HUDEP-2 (cell line): Measurements from ENCODE around the gene GALNT18.

ENCODE experiments used
- DNase-seq, 76 experiments: peaks; one replicate each; lab custom pipeline; 2025; ENCODE audit not compliant: unreplicated experiment in 76 of 76; lab: John Stamatoyannopoulos, UW

The GALNT18 gene

GRCh38 chr11:11534981-11535380 lies 86.8 kb downstream of the GALNT18 start:
- DNase-seq: no peak

DNA sequence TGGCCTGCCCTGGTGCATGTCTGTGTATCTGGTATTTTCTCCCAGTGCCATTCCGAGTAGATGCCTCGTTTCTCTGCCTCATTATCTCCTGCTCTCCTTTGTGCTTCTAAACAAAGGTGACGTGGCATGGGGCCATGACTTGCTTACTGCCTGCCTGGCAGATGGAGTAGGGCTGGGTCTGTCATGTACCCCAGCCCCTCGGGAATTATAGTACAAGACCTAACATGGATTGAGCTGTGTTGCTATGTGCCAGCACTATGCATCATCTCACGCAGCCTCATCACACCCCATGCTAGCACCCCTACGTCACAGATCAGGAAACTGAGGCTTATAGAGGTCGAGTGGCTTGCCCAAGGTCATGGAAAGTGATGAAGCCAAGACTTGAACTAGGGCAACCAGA lies 88.1 kb downstream of the GALNT18 start:
- no peak for DNase-seq

DNA sequence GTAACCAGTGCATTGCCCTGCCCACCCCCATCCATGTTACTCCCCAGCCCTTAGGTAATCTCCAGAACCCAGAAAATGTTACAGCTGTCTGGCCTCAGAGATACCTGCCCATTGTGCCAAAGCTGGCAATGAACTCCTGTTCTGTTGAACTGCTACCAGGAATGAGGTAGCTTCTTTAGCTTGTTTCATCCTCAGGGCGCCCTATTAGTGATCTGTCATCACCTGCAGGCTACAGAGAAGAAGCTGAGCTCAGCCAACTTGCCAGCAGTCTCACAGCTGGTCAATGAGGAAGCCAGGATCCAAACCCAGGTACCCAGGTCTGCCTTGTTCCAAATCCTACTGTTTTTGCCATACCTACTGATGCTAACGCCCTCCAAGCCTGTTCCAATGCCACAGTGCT lies 88.7 kb downstream of the GALNT18 start:
- DNase-seq: no peak

GRCh38 chr11:11532574-11532973 lies 89.2 kb downstream of the GALNT18 start:
- no peak for DNase-seq

DNA sequence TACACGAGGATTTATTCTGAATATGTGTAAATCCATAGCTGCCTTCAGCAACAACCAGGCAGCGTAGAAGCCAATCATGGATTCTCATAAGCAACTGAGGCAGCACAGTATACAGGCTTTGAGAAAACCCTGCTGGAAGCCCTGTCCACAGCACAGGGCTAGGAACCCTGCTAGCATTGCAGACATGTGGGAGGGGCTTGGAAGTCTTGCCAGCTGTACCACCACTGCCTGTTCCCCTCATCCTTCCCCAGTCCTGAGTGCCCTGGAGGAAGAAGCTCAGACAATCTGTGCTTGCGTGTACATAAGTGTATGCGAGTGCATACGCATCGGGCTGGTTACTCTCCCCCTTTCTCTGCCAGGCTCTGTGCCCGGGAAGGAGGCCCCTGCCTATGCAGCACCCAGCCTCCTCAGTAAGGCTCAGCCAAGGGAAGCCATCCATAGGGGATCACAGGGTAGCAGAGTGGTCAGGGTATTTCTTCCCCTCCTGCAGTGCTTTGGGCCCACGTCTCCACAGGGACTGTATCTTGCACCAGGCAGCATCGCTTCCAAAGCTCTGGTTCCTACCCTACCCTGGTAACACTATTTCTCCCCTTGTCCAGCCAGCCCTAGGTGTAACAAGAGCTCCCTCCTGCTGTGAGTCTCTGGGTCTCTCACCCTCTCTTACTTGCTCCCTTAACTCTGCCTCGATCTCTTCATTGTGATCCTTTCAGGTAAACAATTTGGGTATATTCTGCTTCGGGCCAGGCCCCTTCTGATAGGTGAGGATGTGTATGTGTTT lies 90.5 kb downstream of the GALNT18 start:
- no peak for DNase-seq

- DNase-seq: no peak
Measured at GRCh38 chr11:11528986-11529385, 92.8 kb downstream of the GALNT18 start.

- no peak for DNase-seq
Measured at GRCh38 chr11:11525283-11525682, 96.5 kb downstream of the GALNT18 start.

DNA sequence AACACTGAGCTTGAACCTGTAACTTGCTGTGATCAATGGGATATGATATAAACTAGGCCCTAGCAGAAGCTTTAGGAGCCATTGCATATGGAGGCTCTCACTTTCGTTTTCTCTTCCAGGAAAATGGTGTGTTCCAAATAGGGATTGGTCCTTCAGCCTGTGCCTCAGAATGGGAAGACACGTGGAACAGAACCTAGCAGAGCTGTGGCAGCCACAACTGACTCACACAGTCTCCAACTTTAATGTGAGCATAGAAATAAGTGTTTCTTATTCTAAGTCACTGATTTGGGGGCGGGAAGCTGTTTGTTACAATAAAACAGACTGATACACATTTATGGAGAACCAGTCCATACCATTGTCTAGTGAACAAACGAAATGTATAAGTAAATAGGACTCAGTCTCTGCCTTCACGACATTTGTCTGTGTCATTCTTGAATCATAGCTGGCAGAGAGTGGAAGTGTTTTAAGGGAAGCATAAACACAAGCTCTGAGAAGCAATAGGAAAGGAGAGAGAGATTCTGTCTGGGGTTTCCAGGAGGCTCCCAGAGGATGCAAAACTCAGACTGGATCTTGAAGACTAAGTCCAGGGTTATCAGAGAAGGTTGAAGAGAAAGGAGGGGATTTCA lies 97.3 kb downstream of the GALNT18 start:
- DNase-seq: no peak

DNA sequence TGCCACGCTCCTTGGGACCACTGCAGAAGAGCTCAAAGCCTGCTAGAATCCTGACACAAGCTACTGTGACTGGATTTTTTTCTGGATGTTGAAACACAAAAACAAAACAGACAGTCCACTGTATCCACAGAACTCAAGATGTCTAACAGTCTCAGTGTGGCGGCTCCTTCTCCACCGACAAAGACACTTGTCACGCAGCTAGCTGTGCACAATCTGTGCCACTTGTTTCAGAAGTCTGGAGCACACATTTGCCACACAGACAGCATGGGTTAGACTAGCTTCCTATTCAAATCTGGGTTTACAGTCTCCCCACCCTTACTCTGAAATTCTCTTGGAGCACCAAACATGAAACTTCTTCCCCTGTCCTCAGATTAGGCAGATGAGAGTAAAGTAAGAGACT lies 99.2 kb downstream of the GALNT18 start:
- no peak for DNase-seq

DNA sequence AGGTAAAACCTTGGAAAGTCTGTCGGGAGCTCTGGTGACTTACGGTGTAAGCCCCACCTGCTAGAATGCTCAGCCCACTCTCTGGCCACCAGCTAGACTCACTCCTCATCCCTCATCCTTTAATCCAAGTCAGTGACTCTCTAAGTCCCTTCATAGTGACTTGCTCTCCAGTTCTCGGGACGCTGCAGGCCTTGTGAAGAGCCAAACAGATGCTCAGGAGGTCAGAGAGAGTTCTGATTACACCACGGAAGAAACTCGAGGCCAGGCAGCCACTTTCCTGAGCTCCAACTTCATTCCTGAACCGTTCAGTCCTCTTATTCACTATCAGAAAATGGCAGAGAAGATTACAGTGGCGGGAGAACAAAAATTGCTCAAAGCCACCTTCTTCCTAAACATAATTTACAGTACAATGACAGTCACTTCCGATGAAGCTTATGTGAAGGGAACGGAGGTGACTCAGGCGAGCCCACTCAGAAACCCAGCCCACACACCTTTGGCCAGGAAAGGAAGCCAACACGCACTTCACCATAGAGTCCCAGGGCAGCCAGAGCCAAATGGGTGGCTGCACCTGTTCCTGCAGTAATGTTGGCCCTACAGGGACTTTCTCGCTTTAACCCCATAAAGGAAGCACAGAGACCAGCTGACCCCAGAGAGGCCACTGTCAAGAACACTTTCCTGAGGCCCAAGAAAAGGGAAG lies 100.4 kb downstream of the GALNT18 start:
- DNase-seq: no peak

- DNase-seq: no peak
Measured at GRCh38 chr11:11520231-11521015, 101.4 kb downstream of the GALNT18 start.

GRCh38 chr11:11519184-11519583 lies 102.6 kb downstream of the GALNT18 start:
- DNase-seq: no peak

DNA sequence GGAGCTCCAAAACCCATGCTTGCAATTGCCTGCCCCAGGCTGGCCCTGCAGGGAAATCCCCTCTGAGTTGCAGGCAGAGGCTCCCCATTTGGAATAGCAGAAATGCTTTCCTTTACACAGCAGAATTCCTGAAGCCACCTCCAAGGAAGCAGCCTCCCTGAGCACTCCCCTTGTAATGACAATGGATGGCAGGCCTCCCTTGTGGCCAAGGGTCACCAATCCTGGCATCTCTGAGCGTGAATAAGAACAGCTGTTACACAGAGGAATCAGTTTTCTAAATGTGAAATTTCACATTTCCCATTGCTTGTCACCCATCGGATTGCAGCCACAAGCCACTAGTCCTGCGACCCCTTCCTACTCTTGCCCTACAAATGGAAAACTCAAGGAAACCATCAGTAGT lies 107.6 kb downstream of the GALNT18 start:
- no peak for DNase-seq

DNA sequence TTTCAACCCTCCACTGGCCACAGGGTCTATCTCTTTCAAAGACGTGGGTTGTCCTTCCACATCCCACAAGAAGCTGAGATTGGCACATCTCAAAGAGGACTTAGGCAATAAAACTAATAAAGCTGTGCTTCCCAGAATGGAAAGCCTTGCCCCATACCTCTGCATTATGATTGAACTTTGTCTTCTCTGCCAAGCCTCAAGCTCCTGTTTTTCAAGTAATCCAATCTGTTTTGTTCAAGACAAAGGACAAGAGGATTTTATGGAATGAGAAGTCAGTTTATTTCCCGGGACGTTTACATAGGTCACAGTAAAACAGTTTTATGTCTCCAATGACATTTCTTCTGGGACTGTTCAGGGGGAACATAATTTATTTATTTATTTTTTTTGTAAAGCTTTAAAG lies 108.4 kb downstream of the GALNT18 start:
- no peak for DNase-seq

GRCh38 chr11:11512929-11513328 lies 108.9 kb downstream of the GALNT18 start:
- no peak for DNase-seq

- no peak for DNase-seq
Measured at GRCh38 chr11:11512502-11512901, 109.3 kb downstream of the GALNT18 start.

DNA sequence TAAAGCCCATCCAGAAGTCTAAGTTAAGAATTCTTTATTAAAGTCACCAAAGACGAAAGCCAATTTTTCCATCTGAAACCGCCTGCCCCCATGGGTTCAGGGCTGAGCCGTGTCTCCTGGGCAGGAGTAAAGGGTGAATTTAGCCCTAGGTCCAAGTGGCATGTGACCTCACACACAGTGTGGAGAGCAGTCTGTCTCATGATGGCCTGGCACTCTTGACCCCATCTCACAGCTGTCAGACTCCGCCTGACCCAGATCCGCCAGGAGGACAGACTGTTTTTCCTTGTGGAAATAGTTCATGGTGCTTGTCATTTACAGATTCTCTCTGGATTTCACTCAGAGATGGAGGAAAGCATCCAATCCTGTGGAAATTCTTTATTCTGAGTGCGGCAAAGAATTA lies 109.7 kb downstream of the GALNT18 start:
- no peak for DNase-seq

- DNase-seq: no peak
Measured at GRCh38 chr11:11510939-11511338, 110.9 kb downstream of the GALNT18 start.

- no peak for DNase-seq
Measured at GRCh38 chr11:11505692-11506091, 116.1 kb downstream of the GALNT18 start.

DNA sequence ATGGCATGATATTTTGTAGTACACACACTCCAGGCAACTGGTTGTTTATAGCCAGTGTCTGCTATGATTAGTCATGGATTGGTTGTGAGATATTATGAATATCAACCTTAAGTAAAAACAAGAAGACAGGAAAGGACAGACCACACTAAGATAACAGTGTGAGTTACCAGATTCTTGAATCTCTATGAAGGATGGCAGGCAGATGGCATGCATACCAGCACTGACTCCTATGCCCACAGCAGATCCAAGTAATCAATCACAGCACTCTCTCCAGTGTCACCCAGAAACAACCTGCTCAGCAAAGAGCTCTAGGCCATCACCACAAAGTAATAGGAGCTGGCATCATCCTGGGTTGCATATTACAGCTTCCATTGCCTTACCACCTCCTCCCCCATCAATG lies 116.6 kb downstream of the GALNT18 start:
- DNase-seq: no peak

DNA sequence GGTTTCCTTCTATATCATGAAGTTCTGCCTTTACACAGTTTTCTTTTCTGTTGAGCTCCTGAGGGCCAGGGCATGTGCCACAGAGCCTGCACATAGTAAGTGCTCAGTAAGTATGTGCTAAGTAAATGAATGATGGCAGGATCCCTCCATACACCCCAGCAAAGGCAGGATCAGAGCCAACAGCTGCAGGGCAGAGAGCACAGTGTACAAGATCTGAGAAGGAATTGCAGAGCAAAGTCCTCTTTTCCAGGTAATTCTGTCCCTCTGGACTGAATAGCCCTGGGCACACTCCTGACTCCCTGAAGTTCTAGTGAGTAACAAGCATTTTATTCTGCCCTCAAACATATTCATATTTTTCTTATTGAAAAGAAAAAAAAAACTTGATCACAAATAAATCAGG lies 117.7 kb downstream of the GALNT18 start:
- no peak for DNase-seq
